NCI-H128 (cell line): Measurements from ENCODE around the gene LRMDA.

Experiments
- DNase-seq: peaks from one replicate; lab custom pipeline; 2025; ENCODE audit not compliant: unreplicated experiment; lab: John Stamatoyannopoulos, UW

Gene LRMDA

DNA sequence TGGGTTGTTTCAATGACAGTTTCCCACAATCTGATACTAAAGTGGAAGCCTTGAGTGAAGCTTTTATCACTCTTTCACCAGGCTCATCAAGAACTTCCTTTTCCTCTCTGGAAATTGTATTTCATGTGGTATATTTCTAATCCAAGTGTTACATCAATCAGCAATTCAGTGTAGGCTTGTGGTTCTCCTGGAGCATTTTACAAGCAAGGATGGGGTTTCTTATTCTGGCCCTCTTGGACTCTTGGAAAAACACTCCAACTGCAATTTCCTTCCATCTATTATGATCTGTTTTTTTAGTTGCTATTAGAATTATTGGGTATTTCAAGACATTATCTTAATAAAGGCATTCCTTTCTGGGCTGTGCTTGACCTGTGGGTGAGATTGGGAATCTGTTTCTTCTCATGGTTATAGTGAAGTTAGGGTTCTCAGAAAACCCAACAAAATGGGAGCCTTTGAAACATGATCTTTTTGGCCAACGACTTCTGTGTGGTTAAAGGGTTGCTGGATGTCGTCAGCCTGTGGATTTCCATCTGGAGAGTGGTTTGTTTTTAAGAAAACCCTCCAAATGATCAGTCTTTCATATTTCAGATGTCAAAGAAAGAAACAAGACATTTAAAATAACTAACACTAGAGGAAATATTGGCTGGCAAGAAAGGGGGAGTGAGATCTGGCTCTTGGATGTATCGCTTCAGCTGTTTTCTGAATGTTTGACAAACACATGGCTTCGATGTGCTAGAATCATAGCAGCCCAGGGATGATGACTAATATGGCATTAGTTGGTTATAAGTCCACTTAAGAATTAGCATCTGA is 540.2 kb downstream of the LRMDA start:
- DNase-seq: no peak

DNA sequence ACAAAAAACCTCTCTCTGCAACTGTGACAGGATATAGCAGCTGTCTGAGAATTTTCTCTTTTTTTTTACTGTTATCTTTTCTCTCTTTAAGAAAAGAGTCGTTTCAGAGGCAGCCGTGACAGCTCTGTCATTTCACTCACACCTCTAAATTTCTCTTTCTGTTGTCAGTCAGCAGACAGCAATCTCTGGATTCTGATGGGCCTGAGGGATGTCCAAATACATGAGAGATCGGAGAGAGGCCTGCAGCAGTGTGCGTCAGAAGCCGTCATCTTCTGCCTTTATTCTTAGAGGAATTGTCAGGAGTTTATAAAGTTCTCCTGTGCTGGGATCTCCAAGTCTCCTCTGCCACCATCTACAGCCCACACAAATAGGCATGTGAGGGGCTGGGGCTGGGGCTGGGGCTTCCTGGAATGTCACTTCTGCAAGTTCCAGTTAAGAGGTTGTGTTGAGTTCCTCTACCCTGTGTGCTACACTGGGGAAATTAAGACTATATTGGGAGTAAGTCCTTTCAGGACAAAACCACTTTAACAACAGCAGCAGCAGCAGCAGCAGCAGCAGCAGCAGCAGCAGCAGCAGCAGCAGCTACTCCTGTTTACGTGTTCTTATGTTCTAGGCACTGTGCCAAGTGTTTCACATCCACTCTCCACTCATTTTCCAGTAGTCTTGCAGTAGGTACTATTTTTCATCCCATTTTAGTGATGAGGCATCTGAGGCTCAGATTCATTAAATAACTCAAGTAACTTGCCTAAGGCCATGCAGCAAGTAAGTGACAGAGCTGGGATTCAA is 541.3 kb downstream of the LRMDA start:
- no peak for DNase-seq

DNA sequence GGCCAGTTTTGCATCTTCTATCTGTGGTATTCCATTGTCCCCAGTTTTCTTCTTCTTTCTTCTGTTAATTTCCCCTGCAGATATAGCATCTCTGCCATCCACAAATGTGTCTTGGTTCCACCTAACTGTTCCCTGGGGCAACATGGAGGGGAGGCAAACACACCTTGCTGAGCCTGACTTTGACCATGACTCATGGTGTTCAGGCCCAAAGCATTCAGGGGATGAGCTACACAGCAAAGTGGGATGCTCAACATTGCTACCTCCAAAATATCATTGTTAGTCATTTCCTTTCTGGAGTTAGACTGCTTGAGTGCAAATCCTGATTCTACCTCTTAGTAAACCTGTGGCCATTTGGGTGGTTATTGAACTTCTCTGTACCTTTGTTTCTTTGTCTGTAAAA is 542.7 kb downstream of the LRMDA start:
- no peak for DNase-seq

DNA sequence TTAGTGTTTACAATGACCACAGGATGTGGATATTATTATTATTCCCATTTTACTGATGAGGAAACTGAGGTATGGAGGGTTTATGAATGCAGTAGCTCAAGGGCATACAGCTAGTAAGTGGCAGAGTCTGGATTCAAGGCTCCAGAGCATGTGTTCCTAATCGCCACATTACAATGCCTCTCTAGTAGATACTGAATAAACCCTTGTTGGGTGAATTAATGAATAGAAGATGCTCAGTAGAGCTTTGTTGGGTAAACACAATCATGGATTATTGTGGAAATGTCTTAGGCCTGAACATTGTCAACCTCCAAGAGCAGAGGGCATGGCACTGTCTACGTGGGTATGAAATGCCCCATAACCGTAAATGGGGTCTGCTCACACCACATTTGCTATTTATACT is 545.3 kb downstream of the LRMDA start:
- DNase-seq: no peak

DNA sequence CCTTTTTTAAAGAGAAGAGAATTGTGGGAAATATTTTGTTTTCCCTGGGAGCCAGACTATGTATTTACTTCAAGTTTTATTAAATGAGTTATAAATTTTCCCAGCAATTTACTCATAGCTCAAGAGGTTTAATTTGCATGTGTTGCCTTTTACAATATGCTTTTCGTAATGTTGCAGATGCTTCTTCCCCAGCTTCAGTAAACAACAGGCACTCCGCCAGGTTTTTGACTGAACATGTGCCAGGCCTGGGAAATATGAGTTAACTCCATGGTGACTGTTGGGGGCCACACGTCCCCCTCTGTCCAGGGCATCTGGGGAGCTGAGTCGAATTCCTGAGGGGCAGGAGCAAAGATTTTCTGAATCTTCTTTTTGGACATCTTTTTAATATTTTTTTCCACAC is 545.7 kb downstream of the LRMDA start:
- DNase-seq: no peak

DNA sequence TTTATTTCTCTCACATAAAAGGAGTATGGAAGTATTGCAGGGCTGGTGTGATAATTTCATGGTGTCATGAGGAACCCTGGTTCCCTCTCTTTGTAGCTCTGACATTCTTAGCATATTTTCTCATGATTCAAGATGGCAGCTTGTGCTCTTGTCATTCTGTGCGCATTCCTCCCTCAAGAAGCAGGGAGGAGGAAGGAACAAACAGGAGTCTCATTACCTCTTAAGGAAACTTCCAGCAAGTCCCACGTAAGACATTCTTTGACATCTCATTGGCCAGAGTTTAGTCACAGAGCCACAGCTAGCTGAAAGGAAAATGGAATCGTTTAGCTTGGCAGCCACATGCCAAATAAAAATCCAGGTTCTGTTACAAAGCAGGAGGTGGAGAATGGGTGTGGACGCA is 546.8 kb downstream of the LRMDA start:
- DNase-seq: no peak

DNA sequence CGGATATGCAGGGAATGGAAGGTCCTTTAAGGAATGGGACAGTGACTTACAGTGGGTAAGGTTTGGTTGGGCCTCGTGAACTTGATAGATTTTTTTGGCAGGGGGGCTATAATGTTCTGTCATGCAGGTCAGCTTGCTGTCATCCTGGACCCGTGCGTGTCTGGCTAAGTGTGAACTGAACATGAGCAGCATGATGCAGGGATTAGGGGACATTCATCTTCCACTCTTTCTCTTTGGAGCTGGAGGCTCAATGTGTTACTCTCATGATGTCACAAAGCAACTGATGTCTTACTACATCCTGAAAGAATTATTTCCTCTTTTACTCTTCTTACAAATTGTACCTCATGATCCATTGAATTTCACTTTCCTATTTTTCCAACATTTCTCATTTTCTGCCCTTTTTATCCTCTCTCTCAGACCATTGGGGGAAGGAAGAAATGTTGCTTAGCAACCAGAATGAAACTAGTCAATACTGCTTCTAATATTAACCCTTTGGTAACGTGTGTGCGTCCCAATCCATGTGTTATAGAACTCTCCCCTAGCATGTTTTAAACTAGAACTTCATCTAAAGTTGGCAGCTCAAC is 549.1 kb downstream of the LRMDA start:
- no peak for DNase-seq

DNA sequence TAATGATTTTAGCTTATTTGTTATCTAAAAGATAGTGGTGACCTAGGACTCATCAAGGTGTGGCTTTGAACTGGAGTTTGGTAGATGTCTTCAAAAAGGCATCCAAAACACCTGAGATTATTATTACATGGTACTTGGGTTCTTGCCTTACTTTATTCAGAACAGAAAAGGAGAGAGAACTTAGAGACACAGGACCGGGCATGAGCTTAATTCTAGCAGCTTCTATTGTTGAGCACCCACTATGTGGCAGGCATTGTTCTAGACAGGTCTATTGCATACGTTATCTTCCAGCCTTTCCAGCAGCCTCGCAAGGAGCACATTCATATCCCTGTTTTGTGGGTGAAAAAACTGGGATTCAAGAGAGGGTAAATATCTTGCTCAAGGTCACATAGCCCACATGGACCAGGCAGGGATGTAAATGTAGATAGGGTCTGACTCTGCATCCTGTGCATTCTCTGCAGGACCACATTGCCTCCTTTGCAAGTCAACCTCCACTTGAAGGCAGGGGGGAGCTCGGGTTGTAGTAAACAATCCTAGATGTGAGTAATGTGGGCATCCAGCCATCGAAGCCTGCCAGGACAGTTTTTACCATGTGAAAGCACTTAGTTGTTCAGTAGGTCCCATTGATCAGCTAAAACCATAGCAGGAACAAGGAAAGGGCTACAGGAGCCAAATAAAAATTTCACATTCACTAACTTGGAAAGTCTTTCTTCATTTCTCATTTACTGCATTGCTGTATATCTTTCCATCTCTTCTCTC is 551.4 kb downstream of the LRMDA start:
- DNase-seq: no peak

DNA sequence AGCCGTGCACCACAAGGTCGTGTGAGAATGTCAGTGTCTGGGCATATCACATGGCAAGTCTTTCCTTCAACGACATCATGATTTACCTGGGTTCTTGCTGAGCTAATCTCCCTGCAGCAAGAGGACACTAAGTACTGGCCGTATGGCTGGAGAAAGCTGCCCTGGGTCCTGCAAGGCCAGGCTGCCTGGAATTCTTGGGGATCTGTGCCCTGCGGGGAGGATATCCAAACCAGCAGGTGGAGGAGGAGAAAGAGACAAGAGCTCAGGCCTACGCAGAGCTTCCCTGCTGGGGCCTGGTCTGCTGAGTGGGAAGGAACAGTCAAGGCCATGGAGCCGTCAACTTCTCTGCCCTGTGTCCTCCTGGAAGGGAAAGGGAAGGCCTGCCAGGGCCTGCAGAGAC is 552.6 kb downstream of the LRMDA start:
- DNase-seq: no peak

DNA sequence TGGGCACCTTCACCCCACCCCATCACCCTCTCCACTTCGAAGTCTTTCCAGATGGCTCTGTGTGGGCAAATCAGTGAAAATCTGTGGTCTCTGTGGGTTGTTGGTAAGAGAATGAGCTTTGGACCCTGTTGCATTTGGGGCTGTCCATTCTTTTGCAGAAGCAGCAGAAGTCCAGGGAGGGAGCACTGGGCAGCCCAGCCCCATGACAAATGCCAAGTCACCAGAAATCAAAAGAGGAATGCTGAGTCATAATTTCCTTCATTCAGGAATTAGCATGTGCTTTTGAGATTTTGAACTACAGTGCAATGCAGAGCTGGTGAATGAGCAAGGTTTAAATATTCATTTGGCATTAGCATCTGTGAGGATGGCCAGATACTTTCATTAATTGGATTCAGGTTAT is 556.2 kb downstream of the LRMDA start:
- DNase-seq: no peak

DNA sequence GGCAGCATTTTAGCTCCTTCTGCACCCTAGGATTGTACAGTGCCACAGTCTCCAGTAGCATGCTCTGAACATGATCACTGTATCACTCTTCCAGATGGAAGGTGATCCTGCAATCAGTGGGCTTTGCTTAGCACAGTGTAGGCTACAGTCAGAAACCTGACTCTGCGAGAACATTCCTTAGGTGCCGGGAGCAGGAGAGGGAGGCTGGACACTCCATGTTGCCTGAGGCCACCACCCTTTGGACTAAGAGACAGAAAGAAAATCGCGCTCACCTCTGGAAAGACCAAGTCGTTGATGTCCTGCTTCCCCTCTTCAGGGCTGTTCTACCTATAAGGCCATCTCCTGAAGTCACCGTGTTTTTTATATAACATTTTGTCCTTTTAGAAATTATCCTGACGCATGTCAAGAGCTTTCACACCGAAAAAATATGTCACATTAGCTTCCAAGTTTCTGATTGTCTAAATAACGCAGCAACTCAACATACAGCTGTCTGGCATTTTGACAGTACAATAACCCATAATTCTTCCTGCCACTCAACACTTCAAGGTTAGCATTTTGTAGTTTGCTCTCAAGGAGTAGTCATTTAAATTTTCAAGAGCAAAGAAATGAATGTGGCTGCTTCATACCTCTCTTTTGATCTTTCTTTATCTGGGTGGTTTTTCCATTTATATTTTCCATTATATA is 563.1 kb downstream of the LRMDA start:
- no peak for DNase-seq

DNA sequence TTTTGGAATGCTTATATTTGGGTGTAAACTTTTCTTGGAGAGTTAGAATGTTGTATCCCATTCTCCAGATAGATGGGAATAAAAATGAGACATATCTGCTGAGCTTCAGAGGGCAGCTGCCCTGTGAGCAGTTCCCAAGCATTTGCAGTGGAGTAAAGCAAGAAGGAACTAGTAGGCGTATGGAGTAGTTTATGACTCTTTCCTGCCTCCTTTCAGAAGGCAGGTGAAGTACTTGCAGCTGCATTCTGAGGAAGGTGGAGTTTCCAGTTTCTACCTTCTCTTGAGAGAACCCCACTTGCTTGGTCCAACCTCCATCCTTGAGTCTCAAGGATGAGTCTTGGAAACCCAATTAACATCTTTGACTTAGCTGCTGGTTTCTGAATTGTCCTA is 563.6 kb downstream of the LRMDA start:
- no peak for DNase-seq

DNA sequence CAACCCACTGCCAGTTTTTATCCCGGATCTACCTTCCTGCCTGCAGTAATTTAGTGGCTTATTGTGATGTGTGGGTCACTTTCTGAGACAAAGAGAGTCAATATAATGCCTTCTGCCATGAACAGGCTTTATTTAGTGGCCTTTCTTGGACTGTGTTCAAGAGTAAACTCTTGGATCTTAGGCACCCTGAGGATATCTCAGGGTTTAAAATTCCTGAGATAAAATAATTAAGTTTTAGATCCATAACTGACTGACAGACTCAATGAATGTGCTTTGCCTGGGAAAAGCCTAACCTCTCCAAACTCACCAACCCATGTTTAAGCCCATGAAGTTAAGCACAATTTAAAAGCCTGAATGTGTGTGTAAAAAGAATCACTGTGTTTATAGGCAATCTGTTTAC is 564.3 kb downstream of the LRMDA start:
- DNase-seq: no peak

DNA sequence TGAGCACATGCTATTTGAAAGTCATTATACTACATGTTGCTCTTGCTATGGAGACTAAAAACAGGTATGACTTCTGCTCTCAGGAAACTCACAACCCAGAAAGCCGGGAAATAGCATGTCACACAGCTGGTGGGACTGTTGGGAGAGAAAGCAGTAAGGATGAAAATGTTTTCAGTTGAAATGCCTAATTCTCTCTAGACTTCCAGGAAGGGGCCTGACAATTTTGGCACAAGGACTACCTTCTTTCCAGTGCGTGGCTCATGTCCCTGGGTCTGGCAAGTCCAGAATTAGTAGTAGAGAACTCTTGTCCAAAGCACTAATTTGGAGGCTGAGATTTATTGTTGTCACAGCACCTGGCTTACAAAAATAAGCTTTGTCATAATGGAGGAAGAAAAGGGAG is 567.6 kb downstream of the LRMDA start:
- no peak for DNase-seq

DNA sequence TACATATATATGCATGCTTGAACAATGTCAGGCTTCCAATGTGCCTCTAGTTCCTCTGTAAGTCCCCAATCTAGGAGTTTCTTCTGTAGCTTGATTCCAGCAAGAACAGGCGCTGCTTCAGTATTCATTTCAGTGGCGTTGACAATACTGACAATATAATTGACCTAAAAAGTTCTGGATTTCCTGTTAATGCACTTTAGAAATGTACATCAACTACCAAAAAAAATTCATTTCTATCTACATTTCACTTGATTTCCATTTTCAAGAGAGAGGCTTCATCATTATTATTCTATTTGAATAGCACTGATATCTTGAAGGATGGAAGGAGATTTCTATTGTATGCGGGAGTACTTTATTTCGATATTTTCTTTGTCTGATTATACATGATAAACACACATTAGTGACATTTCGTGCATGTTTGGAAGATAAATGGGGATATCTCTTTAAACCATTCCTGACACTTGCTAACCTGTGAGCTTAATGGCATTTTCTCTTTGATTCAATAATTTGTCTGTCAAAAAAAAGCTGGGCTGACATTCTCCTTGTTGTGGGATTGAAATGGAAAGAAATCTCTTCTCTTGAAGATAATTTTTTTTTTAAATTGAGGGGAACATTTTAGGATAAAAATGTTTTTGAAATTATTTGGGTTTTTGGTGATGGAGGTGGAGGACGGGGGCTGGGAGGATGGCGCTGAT is 568.2 kb downstream of the LRMDA start:
- no peak for DNase-seq

DNA sequence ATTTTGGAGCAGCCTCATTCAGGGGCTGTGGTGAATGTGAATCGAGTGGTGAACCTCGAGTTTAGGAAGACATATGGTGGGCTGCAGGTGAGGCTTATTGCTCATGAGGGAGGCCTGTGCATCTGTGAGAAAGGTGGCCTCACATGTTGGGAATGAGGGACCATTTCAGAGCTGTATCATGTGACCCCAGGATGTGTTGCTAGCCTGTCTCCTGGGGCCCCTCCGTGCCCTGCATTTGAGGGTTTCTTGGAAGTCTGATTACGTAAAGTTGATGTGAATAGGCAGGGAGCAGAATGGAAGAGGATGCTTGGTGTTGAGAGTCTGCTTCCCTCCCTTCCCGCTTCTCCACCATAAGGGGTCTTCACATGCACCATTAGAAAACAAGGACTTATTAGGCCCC is 569.1 kb downstream of the LRMDA start:
- DNase-seq: no peak

DNA sequence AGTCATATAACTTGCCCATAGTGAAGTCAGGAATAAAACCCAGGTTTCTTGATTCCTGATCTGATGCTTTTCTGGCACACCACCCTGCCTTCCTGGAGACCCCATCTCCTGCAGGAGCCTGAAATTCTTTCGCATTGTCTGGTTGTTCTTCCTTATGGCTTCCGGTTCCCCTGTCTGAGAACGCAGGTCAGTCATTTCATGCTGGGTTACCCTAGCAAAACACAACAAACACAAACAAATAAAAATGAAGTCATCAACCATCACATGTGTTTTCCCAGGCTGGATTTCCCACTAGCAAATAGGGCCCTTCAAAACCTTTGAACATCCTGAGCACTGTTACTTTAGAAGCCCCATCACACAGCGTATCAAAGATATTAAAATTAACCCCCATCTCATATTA is 569.6 kb downstream of the LRMDA start:
- DNase-seq: no peak

DNA sequence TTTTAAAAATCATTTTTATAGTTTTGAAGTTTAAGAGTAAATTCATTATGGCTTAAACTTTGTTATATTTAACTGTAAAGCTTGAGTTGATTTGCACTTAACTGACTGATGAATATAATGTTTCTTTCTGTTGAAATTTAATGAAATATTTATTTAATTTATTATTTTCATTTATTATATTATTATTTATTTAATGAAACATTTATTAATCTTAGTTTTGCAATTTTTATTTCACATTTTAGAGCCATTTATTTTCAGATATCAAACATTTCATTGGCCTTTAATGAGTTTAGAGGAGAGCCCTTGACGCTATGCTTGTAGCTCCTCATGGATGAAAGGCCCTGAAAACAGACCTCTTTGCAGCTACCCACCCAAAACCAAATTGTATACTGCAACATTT is 570.0 kb downstream of the LRMDA start:
- DNase-seq: no peak

DNA sequence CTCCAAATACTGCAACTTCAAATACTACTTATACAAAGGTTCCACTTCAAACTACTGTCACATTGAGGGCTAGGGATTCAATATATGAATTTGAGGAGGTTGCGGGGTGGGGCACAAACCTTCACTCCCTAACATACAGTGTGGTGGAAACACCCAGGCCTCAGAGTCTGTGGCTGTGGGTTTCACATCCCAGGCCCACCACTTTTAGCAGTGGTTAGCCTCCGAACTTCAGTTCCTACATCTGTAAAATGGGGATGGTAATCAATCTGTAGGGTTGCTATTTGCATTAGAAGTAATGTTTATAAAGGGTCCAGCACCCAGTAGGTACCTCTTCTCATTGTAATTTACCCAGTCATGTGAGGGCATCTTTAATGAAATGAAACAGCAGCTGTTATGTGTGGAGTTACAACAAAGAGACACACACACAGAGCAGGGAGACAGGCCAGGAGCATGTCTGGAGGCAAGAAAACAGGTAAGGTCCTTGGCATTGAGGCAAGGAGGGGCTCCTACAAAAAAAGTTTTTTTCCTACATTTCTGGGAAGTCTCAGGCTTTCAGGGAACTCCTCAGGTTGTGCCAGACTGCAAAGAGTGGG is 570.9 kb downstream of the LRMDA start:
- DNase-seq: no peak

DNA sequence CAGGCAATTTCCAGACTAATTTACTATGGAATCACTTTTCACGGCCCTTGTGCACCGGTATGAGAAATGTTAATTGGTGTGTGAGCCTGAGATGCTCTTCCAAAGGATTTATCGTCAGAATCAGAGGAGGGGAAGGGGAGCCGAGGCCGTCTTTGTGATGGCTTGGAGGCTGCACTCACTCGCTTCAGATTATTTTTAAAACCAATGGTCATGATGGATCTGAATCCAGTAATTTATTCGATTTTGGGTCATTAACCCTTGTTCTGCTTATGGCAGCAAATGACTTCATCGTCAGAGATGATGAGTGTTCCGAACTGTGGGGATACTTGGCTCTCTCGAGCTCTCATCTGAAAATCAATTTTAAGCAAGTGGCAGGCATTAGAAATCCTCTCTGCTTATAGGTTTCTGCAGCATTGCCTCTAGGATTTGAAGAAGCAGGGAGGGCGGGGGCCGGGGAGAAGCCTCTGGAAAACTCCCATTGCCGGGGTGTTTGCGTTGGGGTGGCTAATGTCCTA is 576.3 kb downstream of the LRMDA start:
- no peak for DNase-seq
